Activated gamma-delta T cell (primary cell): ENCODE results near the gene GSG1L.

Experiments used
- DNase-seq: peaks from one replicate; lab custom pipeline; 2025; lab: John Stamatoyannopoulos, UW

GSG1L gene

DNA sequence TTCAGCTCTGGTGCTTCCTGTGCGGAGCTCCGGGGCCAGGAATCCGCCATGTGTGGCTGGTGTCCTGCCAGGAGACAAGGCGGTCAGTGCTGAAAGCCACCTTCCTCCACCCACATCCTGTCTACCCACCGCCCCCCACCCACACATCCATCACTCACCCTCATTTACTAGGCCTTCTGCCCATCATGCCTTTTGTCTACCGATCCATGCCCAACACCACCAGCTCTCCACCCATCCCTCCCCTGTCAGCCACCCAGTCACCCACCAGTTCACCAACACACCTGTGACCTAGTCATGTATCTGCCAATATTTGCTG, 272.2 kb downstream of the GSG1L start:
- no peak for DNase-seq

DNA sequence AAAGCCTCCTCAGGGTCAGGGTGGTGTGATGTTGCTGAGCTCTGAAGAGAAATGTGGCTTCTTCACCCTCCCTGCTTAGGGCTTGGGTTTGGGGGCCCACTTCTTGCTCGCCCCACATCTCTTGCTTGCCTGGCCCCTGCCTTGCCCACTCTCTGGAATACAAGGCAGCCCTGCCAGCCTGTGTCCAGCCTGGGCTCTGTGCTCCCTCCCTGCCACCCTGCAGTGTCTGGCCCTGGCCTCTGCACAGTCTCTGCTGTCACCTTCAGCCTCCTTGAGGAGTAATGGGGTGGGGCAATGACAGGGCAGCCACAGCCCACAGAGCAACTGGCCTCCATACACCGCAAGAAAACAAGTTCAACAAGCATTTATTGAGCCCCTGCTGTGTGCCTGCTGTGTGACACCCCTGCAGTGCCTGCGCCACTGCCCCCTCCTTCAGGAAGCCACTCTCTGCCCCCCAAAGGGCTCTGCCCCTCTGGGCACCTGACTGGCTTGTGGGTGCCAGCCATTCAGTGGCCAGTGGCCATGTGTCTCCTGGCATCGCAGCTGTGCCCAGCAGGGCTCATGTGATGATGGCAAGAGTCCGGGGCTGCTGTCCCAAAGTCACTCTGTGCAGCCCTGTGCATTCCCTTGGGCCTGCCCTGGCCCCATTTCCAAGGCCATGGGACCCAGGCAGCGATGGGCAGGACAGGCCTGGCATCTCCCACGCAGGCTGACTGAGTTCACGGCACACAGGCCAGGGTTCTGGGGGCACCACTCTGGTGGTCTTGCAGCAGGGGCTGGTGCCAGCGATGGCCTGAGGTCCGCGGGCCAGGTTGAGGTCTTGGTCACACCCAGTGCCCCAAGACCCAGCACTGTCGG, 272.7 kb downstream of the GSG1L start:
- no peak for DNase-seq

GRCh38 chr16:27789595-27790241, 273.8 kb downstream of the GSG1L start:
- DNase-seq, result no peak

DNA sequence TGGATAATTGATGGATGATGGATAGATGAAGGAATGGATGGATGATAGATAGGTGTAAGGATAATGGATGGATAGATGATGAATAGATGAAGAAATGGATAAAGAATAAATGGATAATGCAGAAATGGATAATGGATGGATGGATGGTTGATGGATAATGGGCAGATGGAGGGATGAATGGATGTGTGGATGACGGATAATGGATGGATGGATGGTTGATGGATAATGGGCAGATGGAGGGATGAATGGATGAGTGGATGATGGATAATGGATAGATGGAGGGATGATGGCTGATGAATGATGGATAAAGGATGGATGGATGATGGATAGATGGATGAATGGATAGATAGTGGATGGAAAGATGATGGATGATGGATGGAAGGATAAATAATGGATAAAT, 274.4 kb downstream of the GSG1L start:
- DNase-seq, result no peak

- no peak for DNase-seq
Measured at GRCh38 chr16:27787665-27788064, 275.8 kb downstream of the GSG1L start.

GRCh38 chr16:27786923-27787625, 276.4 kb downstream of the GSG1L start:
- no peak for DNase-seq

DNA sequence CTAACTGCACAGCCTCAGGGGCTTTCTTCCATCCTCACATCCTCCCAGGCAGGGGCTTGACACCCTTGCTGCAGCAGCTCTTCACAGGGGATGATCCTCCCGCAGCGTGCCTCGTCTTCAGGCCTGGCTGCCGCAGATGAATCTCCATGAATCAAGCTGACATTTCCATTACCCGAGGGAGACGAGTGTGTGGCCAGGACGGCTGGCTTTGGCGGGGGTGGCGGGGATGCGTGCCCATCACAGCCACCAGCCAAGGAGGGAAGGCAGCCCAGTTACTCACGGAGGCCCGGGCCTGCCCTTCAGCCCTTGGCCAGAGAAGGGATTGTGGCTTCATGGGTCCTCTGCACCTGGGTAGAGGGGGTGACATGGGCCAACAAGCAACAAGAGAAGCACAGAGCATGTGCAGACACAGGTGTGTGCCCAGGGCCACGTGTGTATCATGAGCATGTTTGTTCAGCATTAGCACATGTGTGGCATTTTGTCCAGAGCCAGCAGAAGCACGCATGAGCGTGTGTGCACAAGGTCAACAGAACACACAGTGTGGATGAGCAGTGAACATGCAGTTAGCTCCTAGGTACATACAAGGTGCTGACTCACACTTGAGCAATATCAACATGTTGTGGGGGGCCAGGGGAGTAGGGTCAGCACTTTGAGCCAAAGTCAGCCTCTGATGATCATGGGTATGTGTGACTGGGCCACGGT, 277.1 kb downstream of the GSG1L start:
- DNase-seq, result no peak

GRCh38 chr16:27785307-27785678, 278.2 kb downstream of the GSG1L start:
- DNase-seq, result no peak

DNA sequence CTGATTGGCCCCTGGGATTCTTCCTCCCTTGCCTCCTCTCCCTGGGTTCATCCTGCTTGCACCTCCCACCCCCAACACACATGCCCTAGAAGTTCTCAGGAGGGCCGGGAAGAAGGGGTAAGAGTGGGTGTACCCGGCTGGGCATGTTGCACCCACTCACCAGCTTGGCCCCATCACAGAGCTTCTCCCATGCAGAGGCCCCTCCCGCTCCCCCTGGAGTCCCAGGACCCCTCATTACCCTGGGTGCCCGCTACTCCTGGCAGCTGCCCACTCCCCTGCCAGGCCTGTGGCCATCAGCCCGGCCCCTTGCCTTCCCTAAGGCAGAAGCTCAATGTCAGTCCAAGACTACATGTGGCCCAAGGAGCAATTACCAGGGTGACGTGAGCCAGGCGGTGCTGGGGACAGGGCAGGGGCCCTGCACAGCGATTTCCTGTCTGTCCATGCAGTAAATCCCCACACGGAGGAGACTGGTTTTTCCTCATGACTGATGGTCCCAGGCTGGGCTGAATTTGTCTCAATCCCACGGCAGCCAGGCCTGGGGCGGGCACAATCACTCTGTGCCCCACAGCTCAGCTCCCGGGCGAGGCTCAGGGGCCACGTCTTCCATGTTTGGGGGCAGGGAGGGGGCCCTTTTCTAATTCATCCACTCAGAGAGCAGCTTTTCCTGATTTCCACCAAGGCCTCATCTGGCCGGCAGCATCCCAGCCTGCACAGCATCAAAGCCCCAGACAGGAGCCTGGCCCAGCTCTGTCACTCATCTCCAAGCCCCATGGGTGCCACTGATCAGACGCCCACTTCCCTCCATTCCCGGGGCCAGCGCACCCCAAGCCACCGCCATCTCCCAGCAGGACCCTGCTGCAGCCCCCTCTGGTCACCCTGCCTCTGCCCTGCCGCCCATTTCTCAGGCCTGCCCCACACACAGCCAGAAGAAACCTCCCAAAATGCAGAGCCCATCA, 278.9 kb downstream of the GSG1L start:
- no peak for DNase-seq

DNA sequence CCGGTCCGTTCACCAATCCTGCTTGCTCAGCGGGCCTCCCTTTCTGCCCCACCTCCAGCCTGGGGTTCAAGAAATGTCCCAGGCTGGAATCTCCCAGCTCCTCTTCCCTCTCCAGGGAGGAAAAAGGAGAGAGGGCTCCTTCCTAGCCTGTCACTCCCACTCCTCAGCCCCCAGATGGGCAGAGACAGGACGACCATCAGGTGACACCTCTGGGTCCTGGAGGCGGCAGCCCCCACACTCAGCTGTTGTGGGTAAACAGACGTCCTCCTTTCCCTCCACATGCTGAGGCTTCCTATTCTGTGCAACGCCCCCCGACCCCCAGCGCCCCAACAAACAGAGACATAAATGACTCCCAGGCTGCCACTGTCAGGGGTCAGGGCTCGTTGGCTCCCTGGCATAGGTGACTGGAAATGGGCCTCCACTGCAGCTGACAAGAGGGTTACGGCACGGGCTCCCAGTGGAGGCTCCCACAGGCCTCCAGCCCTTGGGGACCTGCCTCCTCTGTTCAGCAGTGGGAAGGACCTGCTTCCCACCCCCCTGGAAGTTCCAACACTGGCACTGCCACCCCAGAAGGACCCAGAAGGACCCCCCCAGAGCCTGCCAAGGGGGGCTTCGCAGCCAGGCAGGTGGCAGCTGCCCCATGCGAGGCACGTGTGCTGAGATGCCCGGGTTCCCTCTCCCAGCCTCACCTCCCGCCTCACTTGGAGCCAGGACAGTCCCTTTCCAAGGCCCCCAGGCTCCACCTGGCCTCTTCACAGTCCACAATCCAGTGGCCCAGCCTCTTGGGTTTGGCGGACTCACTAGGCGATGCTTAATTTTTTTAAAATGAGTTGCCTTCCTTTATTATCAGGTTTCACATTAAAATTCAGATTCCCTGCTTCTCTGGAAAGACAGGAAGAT, 281.3 kb downstream of the GSG1L start:
- DNase-seq, result no peak

DNA sequence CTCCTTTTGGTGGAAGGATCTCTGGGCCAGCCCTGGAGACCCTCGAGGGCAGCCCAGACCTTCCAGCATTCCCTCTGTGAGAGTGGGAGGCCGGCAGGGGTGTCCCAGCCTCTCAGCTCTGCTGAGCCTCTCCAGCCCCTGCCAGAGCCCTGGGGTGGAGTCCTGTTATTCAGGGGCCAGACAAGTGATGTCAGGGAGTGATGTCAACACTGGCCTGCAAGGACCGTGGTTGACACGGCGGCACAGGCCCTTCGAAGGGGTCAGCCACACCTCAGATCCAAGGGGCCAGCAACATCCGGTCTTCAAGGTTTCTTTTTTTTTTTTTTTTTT, 282.4 kb downstream of the GSG1L start:
- DNase-seq, result no peak

DNA sequence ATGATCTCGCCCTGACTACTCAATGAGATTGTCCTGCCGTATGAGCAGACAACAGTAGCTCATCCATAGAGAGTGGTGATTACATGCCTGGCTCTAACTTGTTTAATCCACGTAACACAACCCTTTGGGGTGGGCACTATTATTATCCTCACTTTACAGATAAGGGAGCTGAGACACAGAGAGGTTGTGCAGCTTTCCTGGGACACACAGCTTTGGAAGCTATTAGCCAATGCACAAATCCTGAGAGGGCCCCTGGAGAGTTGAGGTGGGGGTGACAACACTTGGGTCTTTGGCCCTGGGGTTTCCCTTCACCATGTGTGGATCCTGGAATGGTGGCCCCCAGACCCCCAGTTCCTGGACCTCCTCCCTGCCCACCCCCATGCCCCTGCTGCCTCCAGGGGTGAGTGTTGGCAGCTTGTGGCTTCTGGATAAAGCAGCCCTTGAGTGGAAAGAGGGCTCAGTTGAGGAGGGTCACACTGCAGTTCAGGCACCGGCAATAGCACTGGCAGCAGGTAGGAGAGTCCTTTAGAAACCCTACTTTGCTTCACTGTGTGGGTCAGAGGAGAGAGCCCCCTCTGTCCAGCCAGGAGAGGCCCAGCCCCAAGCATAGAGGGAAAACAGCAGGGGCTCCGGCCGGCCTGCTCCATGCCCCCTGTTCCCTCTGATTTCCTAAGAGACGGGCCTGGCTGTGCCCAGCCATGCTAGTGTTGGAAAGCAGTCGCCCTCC, 282.9 kb downstream of the GSG1L start:
- no peak for DNase-seq

DNA sequence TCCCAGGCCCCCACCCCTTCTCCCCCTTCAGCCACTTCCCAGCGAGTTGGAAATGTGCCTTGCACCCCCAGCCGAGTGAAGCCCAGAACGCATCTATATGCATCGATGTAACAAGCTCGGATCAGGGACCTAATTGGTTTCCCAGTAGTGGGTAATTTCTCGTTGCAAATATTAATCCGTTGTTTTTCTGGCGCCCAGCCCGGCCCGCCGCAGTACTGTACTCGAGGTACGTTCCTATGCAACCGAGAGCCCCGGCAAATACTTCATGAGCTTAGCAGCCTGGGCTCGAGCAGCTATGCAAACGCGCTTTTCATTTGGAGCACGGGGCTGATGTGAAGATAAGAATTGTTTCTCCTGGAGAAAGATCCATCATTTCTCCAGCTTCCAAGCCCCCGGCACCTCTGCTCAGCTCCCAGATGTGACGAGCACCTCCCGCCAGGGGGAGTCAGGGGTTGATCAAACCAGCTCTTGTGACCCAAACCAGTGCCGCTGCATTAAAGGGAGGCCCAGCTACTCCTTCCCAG, 283.8 kb downstream of the GSG1L start:
- DNase-seq, result no peak

DNA sequence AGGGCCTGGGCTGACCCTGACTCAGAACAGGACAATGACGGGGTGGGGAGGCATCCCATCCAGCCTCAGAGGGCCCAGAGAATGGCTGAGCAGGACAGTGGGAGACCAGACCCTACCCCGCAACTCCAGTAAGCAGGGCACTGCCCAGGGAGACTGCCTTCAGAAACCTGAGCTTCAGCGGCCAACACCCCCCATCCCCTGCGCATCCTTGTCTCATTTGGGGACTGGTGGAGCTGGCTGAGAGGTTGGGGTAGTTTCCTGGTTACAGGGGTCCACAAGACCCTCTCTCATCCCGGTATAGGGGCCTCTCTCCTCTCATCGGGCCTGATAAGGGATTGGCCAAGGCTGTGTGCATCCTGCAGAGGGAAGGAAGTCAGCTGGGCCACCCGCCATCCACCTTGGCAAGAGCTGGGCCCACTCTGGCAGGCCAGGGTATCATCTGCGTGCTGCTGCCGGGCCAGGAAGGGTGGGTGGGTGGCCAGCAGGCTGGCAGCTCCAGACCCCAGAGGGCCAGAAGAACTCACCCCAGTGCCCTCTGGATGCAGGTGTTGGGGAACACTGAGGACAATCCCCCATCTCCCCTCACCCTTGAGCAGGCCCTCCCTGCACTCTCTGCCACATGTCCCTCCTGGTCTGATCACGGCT, 284.5 kb downstream of the GSG1L start:
- DNase-seq, result no peak

- no peak for DNase-seq
Measured at GRCh38 chr16:27778171-27778925, 285.2 kb downstream of the GSG1L start.

- no peak for DNase-seq
Measured at GRCh38 chr16:27777527-27777926, 286.0 kb downstream of the GSG1L start.

GRCh38 chr16:27776556-27777225, 286.8 kb downstream of the GSG1L start:
- no peak for DNase-seq

DNA sequence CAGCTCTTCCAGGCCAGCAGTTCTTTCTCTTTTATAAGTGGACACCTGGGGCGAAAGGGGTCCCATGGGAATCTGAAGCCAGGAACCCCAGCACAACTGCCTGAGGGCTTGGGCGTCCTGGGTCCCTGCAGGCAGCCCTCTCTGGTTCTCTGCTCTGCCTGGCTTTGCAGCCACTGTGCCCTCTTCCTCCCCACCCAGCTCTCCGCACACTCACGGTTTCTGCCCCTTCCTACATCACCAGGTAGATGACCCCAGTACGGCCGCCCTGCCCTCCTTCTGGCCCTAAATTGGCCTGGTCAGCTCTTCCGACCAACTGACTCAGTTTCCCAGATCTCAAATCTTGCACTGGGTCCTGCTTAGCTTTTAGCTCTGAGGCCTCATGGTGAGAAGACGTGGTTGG, 288.3 kb downstream of the GSG1L start:
- DNase-seq, result no peak
